ENCODE data around the gene TPD52L1.

DNA sequence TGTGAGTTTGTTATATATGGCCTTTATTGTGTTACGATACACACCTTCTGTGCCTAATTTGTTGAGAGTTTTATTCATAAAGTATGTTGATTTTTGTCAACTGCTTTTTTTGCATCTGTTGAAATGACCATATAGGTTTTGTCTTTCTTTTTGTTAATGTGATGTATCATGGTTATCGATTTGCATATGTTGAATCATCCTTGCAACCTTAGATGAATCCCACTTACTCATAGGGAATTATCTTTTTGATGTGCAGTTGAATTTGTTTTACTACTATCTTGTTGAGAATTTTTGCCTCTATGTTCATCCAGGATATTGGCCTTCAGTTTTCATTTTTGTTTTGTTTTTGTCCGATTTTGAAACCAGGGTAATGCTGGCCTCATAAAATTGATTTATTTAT lies 45.7 kb upstream of the TPD52L1 start:
- TF ChIP-seq EZH2 (IDR thresholded peaks at IDR 0.05; ENCODE audit: insufficient read depth, poor library complexity, severe bottlenecking) (no peak), EZH2phosphoT487 (IDR thresholded peaks at IDR 0.05; ENCODE audit: insufficient read depth, low read depth) (no peak)
